DMS114 treated with DMSO at 0.1 percent for 48 hours (cell line): ENCODE data around the gene ANO1.

ENCODE experiments used
- DNase-seq: peaks from one replicate; lab custom pipeline; 2025; ENCODE audit not compliant: unreplicated experiment; lab: John Stamatoyannopoulos, UW

Gene ANO1

DNA sequence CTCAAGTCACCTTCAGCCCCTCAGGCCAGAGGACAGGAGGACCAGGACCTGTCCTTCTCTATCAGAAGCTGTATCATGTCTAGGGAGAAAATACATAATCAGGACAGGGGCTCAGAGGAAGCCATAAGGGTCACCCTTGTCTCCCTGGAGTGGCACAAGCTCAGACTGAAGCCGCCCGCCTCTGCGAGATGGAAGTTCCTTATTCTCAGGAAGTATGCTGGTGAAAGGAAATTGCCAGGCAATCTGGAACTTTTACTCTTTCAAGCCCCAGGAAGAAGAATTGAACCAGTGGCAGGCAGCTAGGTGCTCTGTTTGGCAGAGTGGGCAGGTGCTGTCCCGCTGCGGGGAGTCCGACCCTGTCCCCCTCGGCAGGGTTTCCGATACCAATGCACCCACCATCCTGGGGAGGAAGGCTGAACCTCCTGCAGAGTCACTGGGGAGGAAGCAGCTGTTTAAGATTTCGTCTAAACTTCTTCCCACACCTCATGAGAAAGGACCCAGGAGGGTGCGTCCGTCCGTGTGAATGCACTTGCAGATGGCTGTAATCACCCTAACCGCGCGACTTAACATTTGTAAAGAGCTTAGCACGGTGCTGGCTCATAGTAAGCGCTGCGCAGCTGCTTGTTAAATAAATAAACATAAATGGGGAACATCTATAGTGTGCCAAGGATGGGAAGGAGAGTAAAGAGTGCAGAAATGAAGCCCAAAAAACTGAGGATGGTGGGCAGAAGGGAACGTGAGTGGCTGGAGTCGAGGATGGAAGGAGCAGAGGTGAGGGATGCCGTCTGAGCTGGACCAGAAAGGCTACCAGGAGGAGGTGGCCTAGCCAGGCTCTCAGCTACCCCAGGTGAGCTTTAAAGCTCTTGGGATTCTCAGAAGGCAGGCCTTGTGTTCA, 5.0 kb upstream of the ANO1 start:
- DNase-seq = no peak

DNA sequence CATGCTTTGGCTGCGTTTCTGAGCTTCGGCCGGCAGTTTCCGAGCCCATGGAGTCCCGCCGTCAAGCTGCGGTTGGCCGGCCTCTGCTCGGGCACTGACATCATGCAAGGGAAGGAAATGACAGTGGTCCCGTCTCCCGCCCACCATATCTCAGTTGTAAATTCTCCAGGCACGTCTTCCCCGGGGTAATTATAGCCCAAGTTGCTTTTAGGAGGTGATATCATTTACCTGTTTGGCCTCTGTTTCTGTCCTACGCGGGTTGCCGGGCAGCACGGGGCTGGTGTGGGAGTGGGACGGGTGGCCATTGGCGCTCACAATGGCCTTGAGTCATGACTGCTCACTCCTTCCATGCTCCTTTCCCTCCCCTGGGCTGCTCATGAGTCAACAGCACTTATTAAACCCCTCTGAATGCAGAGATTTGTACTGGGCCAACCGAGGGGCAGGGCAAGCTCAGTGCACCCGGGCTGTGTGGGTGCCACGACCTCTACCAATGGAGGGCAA, 4.2 kb upstream of the ANO1 start:
- no peak for DNase-seq

DNA sequence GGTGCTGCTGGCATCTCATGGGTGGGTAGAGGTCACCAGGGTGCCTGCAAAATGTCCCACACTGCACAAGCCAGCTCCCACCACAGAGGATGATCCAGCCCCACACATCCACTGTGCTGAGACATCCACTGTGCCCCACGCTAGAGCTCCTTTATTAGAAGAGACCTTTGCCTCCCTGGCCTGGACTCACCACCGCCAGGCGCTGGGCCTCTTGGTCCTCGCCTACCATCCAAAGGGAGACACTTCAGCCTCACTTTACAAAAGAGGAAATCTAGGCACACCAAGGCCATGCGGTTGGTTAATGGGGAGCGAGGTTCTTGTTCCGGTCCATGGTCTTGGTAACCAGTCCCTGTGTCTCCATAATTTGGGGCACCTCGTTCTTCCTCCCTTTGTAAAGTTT, 3.4 kb upstream of the ANO1 start:
- DNase-seq = no peak

- DNase-seq = no peak
Observed at GRCh38 chr11:70075836-70076235, 2.3 kb upstream of the ANO1 start.

- DNase-seq = no peak
Observed at GRCh38 chr11:70076461-70076931, 1.6 kb upstream of the ANO1 start.

- DNase-seq = no peak
Observed at GRCh38 chr11:70077411-70078094, 564 bp upstream of the ANO1 start.

DNA sequence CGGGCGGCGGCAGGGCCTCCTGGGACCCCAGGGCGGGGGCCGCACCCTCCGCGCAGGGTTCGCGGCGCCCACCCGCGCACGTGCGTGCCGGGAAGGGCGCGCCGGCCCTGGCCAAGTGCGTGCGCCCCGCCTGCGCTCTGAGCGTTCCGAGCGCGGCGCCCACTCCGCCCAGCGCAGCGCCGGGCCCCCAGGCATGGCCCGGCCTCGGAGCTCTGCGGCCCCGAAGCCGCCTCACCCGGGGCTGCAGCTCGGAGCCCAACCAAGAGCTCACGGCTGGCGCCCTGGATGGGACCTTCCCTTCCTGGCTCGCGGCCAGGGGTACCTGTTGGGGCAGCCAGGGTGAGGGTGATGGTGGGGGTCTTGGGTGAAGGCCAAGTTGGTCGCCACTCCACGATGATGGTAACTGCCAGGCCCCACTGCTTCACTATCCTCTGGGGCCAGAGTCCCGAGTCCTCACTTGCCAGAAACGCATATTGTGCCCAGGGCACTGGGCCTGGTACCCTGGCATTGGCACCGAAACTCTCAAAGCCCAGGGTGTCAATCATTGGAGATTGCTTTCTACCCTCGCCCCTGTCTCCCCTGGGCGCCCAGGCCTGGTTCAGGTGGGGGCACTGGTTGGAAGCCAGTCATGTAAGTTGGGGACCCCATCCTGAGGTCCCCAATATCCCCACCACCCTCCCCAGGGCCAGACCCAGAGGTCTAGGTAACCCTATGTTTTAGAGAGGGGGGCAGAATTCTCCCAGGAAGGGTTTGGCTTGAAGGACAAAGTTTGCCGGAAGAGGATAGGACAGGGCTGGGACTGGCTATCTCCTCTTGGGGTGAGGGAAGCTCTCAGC, 882 bp downstream of the ANO1 start:
- DNase-seq = no peak

DNA sequence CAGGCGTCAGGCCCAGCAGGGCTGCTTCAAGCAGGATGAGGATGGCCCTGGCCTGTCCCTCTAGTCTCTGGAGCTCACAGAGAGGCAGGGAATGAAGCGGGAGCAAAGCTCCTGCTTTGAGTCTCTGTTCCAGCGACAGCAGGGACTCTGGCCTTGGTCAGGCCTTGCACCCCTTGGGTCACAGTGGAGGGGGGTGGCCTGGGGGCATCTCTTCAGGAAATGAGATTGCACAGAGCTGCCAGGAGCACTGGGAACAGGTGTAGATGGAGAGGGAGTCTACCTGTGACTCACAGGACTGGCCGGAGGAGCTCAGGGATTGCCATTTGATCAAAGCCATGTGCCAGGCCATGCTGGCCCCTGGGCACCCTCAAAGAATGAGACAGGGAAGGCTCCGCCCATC, 1.6 kb downstream of the ANO1 start:
- no peak for DNase-seq

DNA sequence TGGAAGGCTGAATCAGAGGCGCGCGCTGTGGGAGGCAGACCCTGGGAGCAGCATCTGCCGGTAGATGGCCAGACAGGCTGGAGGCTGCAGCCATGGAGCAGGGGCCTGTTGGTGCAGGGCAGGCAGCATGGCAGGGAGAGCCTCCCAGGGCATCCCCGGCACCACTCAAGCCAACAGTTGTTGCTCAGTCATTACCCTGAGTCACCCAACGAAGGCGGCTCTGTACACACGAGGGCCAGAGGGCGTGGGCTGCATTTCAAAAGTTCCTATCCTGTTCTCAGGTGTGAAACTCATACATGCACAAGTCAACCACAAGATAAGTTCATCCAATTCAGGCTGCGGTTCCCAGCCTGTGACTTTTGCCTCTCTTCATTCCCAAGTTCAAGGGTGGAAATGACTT, 2.6 kb downstream of the ANO1 start:
- DNase-seq = no peak

- no peak for DNase-seq
Observed at GRCh38 chr11:70082829-70083228, 4.7 kb downstream of the ANO1 start.

DNA sequence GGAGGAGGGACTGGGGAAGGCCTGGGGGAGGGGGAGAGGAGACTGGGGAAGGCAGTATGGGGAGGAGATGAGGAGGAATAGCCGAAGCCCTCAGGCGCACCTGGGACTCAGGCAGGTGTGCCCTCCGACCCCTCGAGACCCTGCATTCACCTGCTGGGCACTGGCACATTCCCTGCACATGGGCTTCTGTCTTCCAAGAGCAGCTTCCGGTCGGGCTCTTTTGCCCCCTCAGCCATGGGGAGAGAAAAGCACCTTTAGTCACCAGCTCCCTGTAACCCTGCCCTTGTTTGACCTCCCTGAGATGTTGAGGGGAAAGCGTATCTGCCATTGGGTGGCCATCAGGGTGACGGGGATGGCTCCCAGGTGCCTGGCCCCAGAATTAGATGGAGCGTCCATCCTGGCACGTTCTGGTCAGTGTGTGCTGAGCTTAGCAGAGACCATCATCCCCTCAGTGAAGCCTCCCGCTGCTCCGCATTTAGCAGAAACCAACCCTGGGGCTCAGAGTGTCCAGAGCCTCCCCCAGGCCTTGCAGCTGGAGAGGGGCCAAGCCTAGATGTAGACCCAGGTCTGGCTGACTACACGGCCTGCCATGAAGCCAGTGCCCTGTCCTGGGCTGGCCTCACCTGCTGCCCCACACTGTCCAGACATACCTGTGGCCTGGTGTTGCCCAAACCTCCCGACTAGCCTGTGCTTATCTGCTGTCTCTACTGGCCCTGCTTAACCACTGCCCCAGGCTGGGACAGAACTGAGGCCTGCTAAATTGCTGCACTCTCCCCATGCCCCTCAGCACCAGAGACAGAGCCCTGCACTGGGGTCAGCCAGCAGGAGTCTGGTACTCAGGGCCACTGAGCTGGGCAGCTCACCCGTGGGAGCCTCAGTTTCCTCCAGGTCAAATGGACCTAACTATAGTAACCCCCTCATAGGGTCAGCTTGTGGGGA, 6.2 kb downstream of the ANO1 start:
- DNase-seq = no peak

DNA sequence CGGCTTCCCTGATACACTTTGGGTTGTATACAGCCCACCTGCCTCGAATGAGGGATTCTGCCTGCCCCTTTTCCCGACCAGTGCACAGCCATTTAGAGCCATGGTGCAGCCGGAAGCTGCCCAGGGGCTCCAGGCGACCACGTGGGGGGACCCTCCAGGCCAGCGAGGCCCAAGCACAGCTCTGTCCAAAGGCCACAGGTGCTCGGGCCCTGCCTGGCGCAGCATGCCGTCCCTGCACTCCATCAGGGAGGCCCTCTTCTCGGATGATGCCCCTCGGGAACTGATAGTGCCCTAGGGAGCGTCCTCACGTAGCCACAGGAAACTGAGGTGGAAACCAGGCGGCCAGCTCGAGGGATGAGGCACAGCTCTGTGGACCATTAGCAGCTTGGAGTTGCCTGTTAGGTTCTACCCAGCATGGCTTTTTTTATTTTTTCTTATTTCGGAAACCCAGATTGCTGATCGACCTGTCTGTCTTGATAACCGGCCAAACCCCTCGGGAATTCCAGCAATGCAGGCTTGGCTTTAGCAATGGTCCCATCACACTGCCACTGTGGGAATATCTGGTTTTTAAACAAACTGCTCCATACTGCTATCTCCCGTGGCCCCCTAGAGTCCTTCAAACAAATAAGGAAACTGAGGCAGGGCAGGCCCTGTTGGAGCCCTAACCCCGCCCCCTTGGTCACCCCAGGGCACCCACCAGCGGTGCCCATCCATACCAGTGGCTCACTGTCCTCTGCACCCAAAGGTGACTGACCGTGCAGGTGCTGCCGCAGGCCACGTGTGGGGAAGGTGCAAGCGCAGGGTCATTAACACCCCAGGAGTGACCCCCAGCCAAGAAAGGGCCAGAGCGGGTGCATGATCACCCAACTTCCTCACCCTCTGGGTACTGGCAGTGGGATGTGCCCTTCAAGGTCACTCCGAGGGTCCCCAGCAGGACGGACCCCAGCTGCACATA, 8.0 kb downstream of the ANO1 start:
- no peak for DNase-seq

DNA sequence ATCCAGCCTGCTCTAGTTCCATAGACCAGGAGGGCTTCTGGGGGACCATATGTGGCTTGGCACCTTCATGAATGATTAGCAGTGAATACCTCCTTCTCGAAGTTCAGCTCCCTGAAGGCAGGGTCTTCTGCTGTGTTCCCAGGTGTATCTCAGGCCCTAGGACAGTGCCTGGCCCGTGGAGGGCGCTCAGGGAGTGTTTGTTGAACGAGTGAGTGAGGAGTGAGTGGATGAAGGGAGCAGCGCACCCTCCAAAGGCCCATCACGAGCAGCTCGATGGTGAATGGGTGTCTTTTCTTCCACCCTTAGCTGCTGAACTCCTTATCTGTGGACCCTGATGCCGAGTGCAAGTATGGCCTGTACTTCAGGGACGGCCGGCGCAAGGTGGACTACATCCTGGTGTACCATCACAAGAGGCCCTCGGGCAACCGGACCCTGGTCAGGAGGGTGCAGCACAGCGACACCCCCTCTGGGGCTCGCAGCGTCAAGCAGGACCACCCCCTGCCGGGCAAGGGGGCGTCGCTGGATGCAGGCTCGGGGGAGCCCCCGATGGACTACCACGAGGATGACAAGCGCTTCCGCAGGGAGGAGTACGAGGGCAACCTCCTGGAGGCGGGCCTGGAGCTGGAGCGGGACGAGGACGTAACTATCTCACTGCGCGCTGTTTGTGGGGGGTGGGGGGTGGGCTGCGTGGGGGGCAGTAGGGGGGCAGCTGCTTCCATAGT, 9.5 kb downstream of the ANO1 start:
- no peak for DNase-seq

GRCh38 chr11:70088735-70089250, 10.7 kb downstream of the ANO1 start:
- DNase-seq = no peak

DNA sequence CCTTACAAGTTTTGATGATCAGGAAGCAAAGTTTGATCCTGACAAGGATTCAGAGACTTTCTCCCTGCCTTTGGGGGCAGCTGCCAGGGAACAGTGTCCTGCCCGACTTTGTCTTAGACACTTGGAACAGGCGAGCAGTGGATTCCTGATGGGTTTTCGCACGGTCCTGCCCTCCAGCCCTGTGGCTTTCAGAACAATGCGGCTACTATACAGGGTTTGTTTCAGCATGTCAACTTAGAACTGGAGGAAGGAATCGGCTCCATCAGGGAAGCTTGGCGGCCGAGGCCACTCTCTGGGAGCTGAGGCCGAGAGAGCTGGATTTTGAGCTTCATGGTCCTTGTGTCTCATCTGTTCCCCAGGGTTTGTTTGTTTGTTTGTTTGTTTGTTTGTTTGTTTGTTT, 11.5 kb downstream of the ANO1 start:
- DNase-seq = no peak

- no peak for DNase-seq
Observed at GRCh38 chr11:70090961-70091381, 12.9 kb downstream of the ANO1 start.

DNA sequence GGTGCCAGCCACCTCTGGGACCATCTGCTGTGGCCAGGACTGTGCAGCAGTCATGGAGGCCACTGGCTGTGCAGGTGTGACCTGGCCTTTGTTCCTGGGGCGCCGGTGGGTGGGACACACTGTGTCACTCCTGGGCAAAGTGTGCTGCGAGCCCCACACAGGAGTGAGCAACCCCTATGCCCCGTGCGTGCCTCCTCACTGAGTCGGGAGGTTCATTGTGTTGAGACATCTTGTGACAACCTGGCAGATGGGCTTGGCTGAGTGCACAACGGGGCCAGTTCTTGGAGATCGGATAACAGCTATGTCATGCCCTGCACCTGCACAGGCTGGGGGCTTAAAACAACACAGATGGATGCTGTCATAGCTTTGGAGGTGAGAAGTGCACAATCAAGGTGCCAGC, 13.5 kb downstream of the ANO1 start:
- no peak for DNase-seq
